H1 (cell line): ENCODE results near the gene THYN1. TPM values are rescaled to one million over a fixed set of nuclear protein-coding genes. Genes with fewer than 3 reads are reported as not detected.

Source experiments
- CTCF ChIA-PET: fragments of 300-600 bp; sonication (Branson Sonifier 250); formaldehyde crosslinking; loops from one replicate; lab custom pipeline; 2021; ENCODE audit not compliant: partially characterized antibody; lab: Charles Lee
- POLR2A ChIA-PET: fragments of 300-600 bp; sonication (Branson Sonifier 250); formaldehyde crosslinking; loops from one replicate; lab custom pipeline; 2021; ENCODE audit warnings: inconsistent platforms; ENCODE audit not compliant: partially characterized antibody; lab: Charles Lee
- DNase-seq, 2 experiments: peaks; one replicate each; pipeline versions ENCODE4 v3.0.0 to v3.0.0-alpha.2; 2010 to 2022; ENCODE audit warnings: low spot score in 2 of 2, low read depth in 1 of 2, mixed read lengths in 1 of 2
- FAIRE-seq: peaks from 2 replicates; lab custom pipeline; 2011; peaks lifted over from hg19 to GRCh38; lab: Jason Lieb, UNC
- H2AFZ ChIP-seq: 2 replicates; pipeline ENCODE4 v1.8.1; 2012; ENCODE audit warnings: low read length, inconsistent platforms
- H2AK5ac ChIP-seq: 2 replicates; pipeline ENCODE4 v1.6.1; 2013; ENCODE audit warnings: low read depth, low read length
- H2BK120ac ChIP-seq: replicated peaks from 2 replicates; pipeline ENCODE3; 2013; ENCODE audit warnings: low read depth, low read length, inconsistent platforms
- H2BK12ac ChIP-seq: 2 replicates; pipeline ENCODE4 v1.6.1; 2013; ENCODE audit warnings: low read depth, low read length
- H2BK15ac ChIP-seq: 2 replicates; pipeline ENCODE4 v1.6.1; 2013; ENCODE audit warnings: low read length
- H2BK20ac ChIP-seq: 2 replicates; pipeline ENCODE4 v1.6.1; 2013; ENCODE audit warnings: low read length
- H2BK5ac ChIP-seq: 2 replicates; pipeline ENCODE4 v1.6.1; 2013; ENCODE audit warnings: low read depth, low read length
- H3K14ac ChIP-seq: 2 replicates; pipeline ENCODE4 v1.6.1; 2013; ENCODE audit warnings: inconsistent platforms; ENCODE audit not compliant: insufficient read length
- H3K18ac ChIP-seq: 2 replicates; pipeline ENCODE4 v1.6.1; 2013; ENCODE audit warnings: low read length; ENCODE audit errors: extremely low read depth
- H3K23ac ChIP-seq: 2 replicates; pipeline ENCODE4 v1.6.1; 2013; ENCODE audit warnings: inconsistent platforms; ENCODE audit not compliant: insufficient read length
- H3K23me2 ChIP-seq: 2 replicates; pipeline ENCODE4 v1.6.1; 2013; ENCODE audit warnings: low read depth, low read length
- H3K27ac ChIP-seq: 2 replicates; pipeline ENCODE4 v1.6.1; 2011; ENCODE audit warnings: low read depth, low read length, inconsistent platforms
- H3K27me3 ChIP-seq, 4 experiments: replicated peaks in 1 of 4; 1 replicate in 1 of 4; 2 replicates in 3 of 4; pipeline versions ENCODE4 v1.6.1 to v1.8.1; 2011 to 2013; ENCODE audit warnings: low read length in 3 of 4, mild to moderate bottlenecking in 3 of 4, inconsistent platforms in 2 of 4, mixed read lengths in 2 of 4, moderate library complexity in 1 of 4; ENCODE audit not compliant: control insufficient read depth in 3 of 4, insufficient read depth in 3 of 4; ENCODE audit errors: extremely low read depth in 1 of 4
- H3K36me3 ChIP-seq, 4 experiments: 2 replicates each; pipeline versions ENCODE4 v1.6.1 to v1.8.1; 2011 to 2013; ENCODE audit warnings: mild to moderate bottlenecking in 4 of 4, low read length in 3 of 4, moderate library complexity in 2 of 4, control low read depth in 1 of 4, inconsistent platforms in 1 of 4; ENCODE audit not compliant: insufficient read depth in 4 of 4, control insufficient read depth in 2 of 4
- H3K4ac ChIP-seq: replicated peaks from 2 replicates; pipeline ENCODE3; 2013; ENCODE audit warnings: low read length, low read depth, mixed read lengths, inconsistent platforms; ENCODE audit not compliant: insufficient read length
- H3K4me1 ChIP-seq, 4 experiments: replicated peaks in 1 of 4; 1 replicate in 1 of 4; 2 replicates in 3 of 4; pipeline versions ENCODE4 v1.6.1 to v1.8.1; 2011 to 2013; ENCODE audit warnings: low read length in 3 of 4, inconsistent platforms in 2 of 4, mixed read lengths in 1 of 4; ENCODE audit not compliant: insufficient read depth in 4 of 4, control insufficient read depth in 3 of 4
- H3K4me2 ChIP-seq, 2 experiments: 2 replicates each; pipeline versions ENCODE4 v1.6.1 to v1.8.1; 2011 to 2013; ENCODE audit warnings: low read depth in 2 of 2, low read length in 2 of 2, control low read depth in 1 of 2, inconsistent platforms in 1 of 2, mild to moderate bottlenecking in 1 of 2; ENCODE audit not compliant: insufficient read depth in 1 of 2
- H3K4me3 ChIP-seq, 4 experiments: fragments of 200-600, 300-600 bp in 1 of 4; sonication (generic), shearing (Covaris generic), sonication (Bioruptor Twin) in 1 of 4; 2 replicates each; pipeline versions ENCODE4 v1.5.1 to v1.8.1; 2011 to 2016; ENCODE audit warnings: low read length in 4 of 4, low read depth in 3 of 4, control low read depth in 2 of 4, inconsistent platforms in 2 of 4, mild to moderate bottlenecking in 2 of 4, mixed read lengths in 1 of 4, moderate library complexity in 1 of 4; ENCODE audit not compliant: insufficient read depth in 2 of 4; ENCODE audit errors: extremely low read depth in 1 of 4
- H3K56ac ChIP-seq: replicated peaks from 2 replicates; pipeline ENCODE3; 2013; ENCODE audit warnings: low read depth, mild to moderate bottlenecking, mixed read lengths, low read length, inconsistent platforms; ENCODE audit not compliant: insufficient read length
- H3K79me1 ChIP-seq: 2 replicates; pipeline ENCODE4 v1.6.1; 2013; ENCODE audit warnings: low read depth, low read length, control low read depth
- H3K79me2 ChIP-seq, 2 experiments: 2 replicates each; pipeline versions ENCODE4 v1.6.1 to v1.8.1; 2012 to 2013; ENCODE audit warnings: low read length in 2 of 2, mild to moderate bottlenecking in 2 of 2, inconsistent platforms in 1 of 2; ENCODE audit not compliant: insufficient read depth in 2 of 2, control insufficient read depth in 1 of 2
- H3K9ac ChIP-seq, 4 experiments: replicated peaks in 1 of 4; 1 replicate in 1 of 4; 2 replicates in 3 of 4; pipeline versions ENCODE4 v1.6.1 to v1.8.1; 2011 to 2013; ENCODE audit warnings: low read depth in 3 of 4, low read length in 3 of 4, control low read depth in 2 of 4, mild to moderate bottlenecking in 2 of 4, moderate library complexity in 2 of 4, inconsistent platforms in 1 of 4; ENCODE audit errors: extremely low read depth in 1 of 4
- H3K9me3 ChIP-seq, 2 experiments: 2 replicates each; pipeline versions ENCODE4 v1.6.1 to v1.8.1; 2012 to 2013; ENCODE audit warnings: mild to moderate bottlenecking in 2 of 2, moderate library complexity in 2 of 2, control low read depth in 1 of 2, inconsistent platforms in 1 of 2, low read depth in 1 of 2, low read length in 1 of 2, mixed read lengths in 1 of 2; ENCODE audit not compliant: insufficient read depth in 2 of 2
- H4K20me1 ChIP-seq, 2 experiments: replicated peaks in 1 of 2; 2 replicates each; pipeline versions ENCODE3 to v1.8.1; 2011 to 2013; ENCODE audit warnings: inconsistent platforms in 2 of 2, low read length in 2 of 2, mild to moderate bottlenecking in 1 of 2; ENCODE audit not compliant: insufficient read depth in 2 of 2, control insufficient read depth in 1 of 2
- H4K5ac ChIP-seq: 2 replicates; pipeline ENCODE4 v1.6.1; 2013; ENCODE audit warnings: low read length, low read depth, mixed read lengths, inconsistent platforms; ENCODE audit not compliant: insufficient read length
- H4K8ac ChIP-seq: 2 replicates; pipeline ENCODE4 v1.8.0; 2013; ENCODE audit warnings: mild to moderate bottlenecking, moderate library complexity, low read length, inconsistent platforms; ENCODE audit not compliant: insufficient read depth; ENCODE audit errors: extremely low read depth
- H4K91ac ChIP-seq: replicated peaks from 2 replicates; pipeline ENCODE3; 2013; ENCODE audit warnings: low read length, mixed read lengths, inconsistent platforms; ENCODE audit not compliant: insufficient read length
- GABPA ChIP-seq: IDR thresholded peaks from 2 replicates; pipeline ENCODE4 v1.6.1; 2011; ENCODE audit warnings: mild to moderate bottlenecking, low read length, moderate library complexity, borderline replicate concordance; ENCODE audit not compliant: insufficient read depth
- KDM5A ChIP-seq: fragments of 200-600 bp; IDR thresholded peaks from 2 replicates; pipeline ENCODE4 v1.7.1; 2012; ENCODE audit warnings: mild to moderate bottlenecking, low read length, inconsistent platforms, mixed read lengths
- SP2 ChIP-seq: IDR thresholded peaks from 2 replicates; pipeline ENCODE4 v1.6.1; 2012; ENCODE audit warnings: mild to moderate bottlenecking, low read length, inconsistent platforms
- WGBS, 2 experiments: shearing (Covaris generic) in 1 of 2; methylation state at CpG; one replicate each; pipeline versions ENCODE4 v1.1.6 to v1.1.7; 2013 to 2015; ENCODE audit warnings: low lambda C conversion rate in 2 of 2, mixed read lengths in 2 of 2, inconsistent platforms in 1 of 2, low coverage in 1 of 2, missing lambda C conversion rate in 1 of 2; ENCODE audit not compliant: insufficient replicate concordance in 2 of 2, insufficient coverage in 1 of 2, insufficient read length in 1 of 2; ENCODE audit errors: extremely low coverage in 1 of 2, missing lambda C conversion rate in 1 of 2; 5-methylcytosine and 5-hydroxymethylcytosine counted together
- polyA plus RNA-seq, 7 experiments: library from polyadenylated mRNA; depleted of rRNA in 3 of 7; stranded (reverse) in 5 of 7; unstranded in 2 of 7; fragments of >200 nt in 5 of 7; fragments of 200-250 nt in 2 of 7; gene quantifications; 1 replicate in 5 of 7; 2 replicates in 1 of 7; 4 replicates in 1 of 7; pipeline versions ENCODE4 v1.2.1 to v1.2.3, GENCODE V29; 2011 to 2013; ENCODE audit warnings: missing spikeins in 2 of 7, mixed read lengths in 2 of 7
- total RNA-seq: library from RNA; stranded (reverse); fragmentation: NEBNext Ultra II Directional; extraction: Animal tissue kit (Norgen Biotek cat#: 25700); gene quantifications from 2 replicates; pipeline ENCODE4 v1.2.1, GENCODE V29; 2021

The THYN1 gene
- total and polyA plus RNA-seq, 2 of the 8 experiments (the other 6 are each of a cell fraction or from before 2014, with no cell fraction given), result 77.3 to 95.1 TPM

DNA sequence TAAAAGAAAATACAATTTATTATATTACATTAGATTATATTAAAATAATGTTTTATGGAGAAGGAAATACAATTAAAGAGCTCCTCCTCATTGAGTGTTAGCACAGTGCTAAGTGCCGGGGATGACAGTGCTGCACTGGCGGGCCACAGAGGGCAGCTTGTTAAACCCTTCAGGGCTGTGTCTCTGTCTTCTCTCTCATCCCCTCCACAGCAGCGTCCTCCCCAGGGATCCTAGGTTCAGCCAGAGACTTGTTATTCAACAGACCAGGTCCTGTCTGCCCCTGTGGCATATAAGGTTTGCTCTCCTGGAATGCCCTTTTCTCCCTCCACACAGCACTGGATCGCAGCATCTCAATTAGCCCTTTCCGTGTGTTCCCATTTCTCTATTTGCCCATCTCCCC, 14.2 kb downstream of the THYN1 start:
- POLR2A ChIA-PET, result interaction anchor here (2.4 kb wide), 1 partner anchor 14 kb away, joined by 6 read pairs; the partner anchor contains the start of gene VPS26B
- 94% methylated on average over 5 of the region's 5 CpGs; no CpG with 5 or more reads in 1 of the 2 experiments for WGBS, 2 experiments

More for the DNA sequence above, 14.2 kb downstream of the THYN1 start:
- Histone ChIP-seq H4K20me1 (no peaks in the 10 kb centered on the region), H3K79me2 (no peaks in the 10 kb centered on the region), H3K27me3 (no peaks in the 10 kb centered on the region), H3K4ac (no peak overlapping the region), H2BK15ac (no peak overlapping the region), H4K91ac (no peak overlapping the region), H2AK5ac (no peak overlapping the region), H3K23ac (no peak overlapping the region), H2BK120ac (no peak overlapping the region), H3K36me3 (peaks cover 0 to 8% (median 3%) of the 10 kb centered on the region in 4 experiments; a peak in 3 of 8 replicates), H4K8ac (no peak overlapping the region), H2BK20ac (no peak overlapping the region), H2BK5ac (no peak overlapping the region), H3K4me3 (no peak overlapping the region), H3K79me1 (no peaks in the 10 kb centered on the region; the same call in 1 of the 2 replicates), H3K18ac (no peak overlapping the region), H3K14ac (no peak overlapping the region), H3K27ac (no peak overlapping the region), H2AFZ (no peak overlapping the region), H3K4me1 (no peaks in the 10 kb centered on the region), H3K56ac (no peak overlapping the region), H3K4me2 (no peak overlapping the region), H3K9me3 (no peaks in the 10 kb centered on the region), H3K9ac (no peak overlapping the region), H2BK12ac (no peak overlapping the region), H3K23me2 (no peaks in the 10 kb centered on the region), H4K5ac (no peak overlapping the region)
- CTCF ChIA-PET, result interaction anchor here (1.0 to 1.6 kb wide), 3 partner anchors 9 to 10 kb away, joined by 3 to 5 read pairs (median 3); no protein-coding TSS in a partner anchor
- no peak for DNase-seq
- no peak for TF ChIP-seq KDM5A
- no peak for TF ChIP-seq SP2
- TF ChIP-seq GABPA, result no peak
- no peak for FAIRE-seq
